ENCODE data around the gene NEK2.
"Not testable (repeated sequence)": the region's sequence is repeated elsewhere in the genome, so short reads cannot be mapped to it uniquely, and the experiment has no call there.

NEK2 gene

DNA sequence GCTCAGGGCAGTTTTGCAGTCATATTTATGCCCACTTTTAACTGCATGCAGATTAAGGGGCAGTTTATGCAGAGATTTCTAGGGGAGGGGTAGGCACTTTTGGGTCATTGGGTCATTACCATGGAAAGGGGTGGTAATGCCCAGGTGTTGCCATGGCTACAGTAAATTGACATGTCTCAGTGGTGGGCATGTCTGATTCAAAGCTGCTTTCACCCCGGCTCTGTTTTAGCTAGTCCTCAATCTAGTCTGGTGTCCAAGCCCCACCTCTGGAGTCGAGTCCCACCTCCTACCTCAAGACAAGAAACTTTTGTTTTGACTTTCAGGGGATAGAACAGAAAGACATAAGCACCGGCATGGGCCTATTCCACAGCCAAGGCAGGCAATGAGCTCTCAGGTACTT, 8.9 kb upstream of the NEK2 start:
- TF ChIP-seq, protein P1, sequence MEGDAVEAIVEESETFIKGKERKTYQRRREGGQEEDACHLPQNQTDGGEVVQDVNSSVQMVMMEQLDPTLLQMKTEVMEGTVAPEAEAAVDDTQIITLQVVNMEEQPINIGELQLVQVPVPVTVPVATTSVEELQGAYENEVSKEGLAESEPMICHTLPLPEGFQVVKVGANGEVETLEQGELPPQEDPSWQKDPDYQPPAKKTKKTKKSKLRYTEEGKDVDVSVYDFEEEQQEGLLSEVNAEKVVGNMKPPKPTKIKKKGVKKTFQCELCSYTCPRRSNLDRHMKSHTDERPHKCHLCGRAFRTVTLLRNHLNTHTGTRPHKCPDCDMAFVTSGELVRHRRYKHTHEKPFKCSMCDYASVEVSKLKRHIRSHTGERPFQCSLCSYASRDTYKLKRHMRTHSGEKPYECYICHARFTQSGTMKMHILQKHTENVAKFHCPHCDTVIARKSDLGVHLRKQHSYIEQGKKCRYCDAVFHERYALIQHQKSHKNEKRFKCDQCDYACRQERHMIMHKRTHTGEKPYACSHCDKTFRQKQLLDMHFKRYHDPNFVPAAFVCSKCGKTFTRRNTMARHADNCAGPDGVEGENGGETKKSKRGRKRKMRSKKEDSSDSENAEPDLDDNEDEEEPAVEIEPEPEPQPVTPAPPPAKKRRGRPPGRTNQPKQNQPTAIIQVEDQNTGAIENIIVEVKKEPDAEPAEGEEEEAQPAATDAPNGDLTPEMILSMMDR (conservative IDR thresholded peaks at IDR 0.05; ENCODE audit: control insufficient read depth, insufficient read depth, low read depth, low read length), result no peak
- no peak overlapping the region for H3K4me3 ChIP-seq (ENCODE audit: control insufficient read depth, low read depth, low read length)
- DNase-seq (ENCODE audit: low read depth), result no peak

- TF ChIP-seq, protein P1 (conservative IDR thresholded peaks at IDR 0.05; ENCODE audit: control insufficient read depth, insufficient read depth, low read depth, low read length), result no peak
- H3K4me3 ChIP-seq (ENCODE audit: control insufficient read depth, low read depth, low read length), result no peak overlapping the region
- DNase-seq (ENCODE audit: low read depth), result no peak
Observed at GRCh38 chr1:211683396-211684297, 8.2 kb upstream of the NEK2 start.

- DNase-seq (ENCODE audit: low read depth), result peak; percentile 45
- H3K4me3 ChIP-seq (ENCODE audit: control insufficient read depth, low read depth, low read length), result not testable (repeated sequence)
Observed at GRCh38 chr1:211682186-211682585, 6.8 kb upstream of the NEK2 start.

DNA sequence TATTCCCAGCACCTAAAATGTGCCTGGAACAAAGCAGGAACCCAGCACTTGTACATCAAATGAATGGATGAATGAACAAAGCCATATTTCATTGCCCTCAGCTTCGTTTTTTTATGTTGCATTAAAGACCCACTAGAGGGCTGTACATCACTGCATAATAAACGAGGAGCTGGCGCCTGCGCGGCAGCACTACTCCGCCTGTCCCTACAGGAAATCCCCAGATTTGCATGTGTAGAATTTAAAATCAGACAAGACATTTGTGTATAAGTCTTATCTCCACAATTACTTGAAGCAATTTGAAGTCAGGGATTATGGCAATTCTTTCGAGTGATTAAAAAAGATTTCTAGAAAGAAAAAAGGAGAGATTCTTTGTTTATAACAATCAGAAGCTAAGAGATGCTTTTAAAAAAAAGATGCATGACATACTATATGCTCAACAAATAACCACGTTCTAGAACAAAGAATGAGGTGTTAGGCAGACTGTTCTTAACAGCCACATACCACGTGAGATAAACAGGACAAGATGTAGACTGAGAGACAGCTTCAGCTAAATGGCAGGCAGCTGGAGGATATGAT, 5.4 kb upstream of the NEK2 start:
- DNase-seq (ENCODE audit: low read depth), result peak; percentile 88
- TF ChIP-seq, protein P1 (conservative IDR thresholded peaks at IDR 0.05; ENCODE audit: control insufficient read depth, insufficient read depth, low read depth, low read length), result peak; percentile 73
- H3K4me3 ChIP-seq (ENCODE audit: control insufficient read depth, low read depth, low read length), result no peak overlapping the region

GRCh38 chr1:211677659-211678058, 2.2 kb upstream of the NEK2 start:
- TF ChIP-seq, protein P1 (conservative IDR thresholded peaks at IDR 0.05; ENCODE audit: control insufficient read depth, insufficient read depth, low read depth, low read length), result no peak
- DNase-seq (ENCODE audit: low read depth), result no peak
- H3K4me3 ChIP-seq (ENCODE audit: control insufficient read depth, low read depth, low read length), result no peak overlapping the region

DNA sequence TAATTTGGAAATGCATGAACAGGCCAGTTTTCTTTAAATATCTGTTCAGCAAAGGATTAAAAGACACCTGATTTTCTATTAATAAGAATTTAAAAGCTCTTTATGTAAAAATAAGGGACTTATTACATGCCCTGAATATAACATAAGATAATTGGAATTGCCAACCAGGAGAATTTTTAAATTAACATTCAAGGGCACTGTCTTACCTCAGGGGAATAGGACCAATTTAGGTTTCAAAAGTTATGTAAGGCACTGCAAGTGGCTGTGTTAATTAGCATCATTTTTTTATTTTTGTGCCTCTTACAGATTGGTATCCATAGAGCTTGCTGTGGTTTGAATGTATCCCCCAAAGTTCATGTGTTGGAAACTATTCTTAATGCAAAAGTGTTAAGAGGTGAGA, 1.3 kb upstream of the NEK2 start:
- H3K4me3 ChIP-seq (ENCODE audit: control insufficient read depth, low read depth, low read length), result no peak overlapping the region
- TF ChIP-seq, protein P1 (conservative IDR thresholded peaks at IDR 0.05; ENCODE audit: control insufficient read depth, insufficient read depth, low read depth, low read length), result no peak
- DNase-seq (ENCODE audit: low read depth), result no peak

- TF ChIP-seq, protein P1 (conservative IDR thresholded peaks at IDR 0.05; ENCODE audit: control insufficient read depth, insufficient read depth, low read depth, low read length), result no peak
- peak overlapping the region; percentile 88 for H3K4me3 ChIP-seq (ENCODE audit: control insufficient read depth, low read depth, low read length)
Observed at GRCh38 chr1:211676106-211676583, 724 bp upstream of the NEK2 start.

More at GRCh38 chr1:211676106-211676583, 724 bp upstream of the NEK2 start:
- DNase-seq (ENCODE audit: low read depth), result no peak

All from fibroblast of mammary gland (primary cell).